ENCODE measurements around the gene E2F4. TPM values are rescaled to one million over a fixed set of nuclear protein-coding genes. Genes with fewer than 3 reads are reported as not detected.

The E2F4 gene
- total RNA-seq, 1 donor from 2014 or later: 36.9 TPM

GRCh38 chr16:67199808-67200198 is 7.8 kb downstream of the E2F4 start:
- ATAC-seq (peak; percentile 24), DNase-seq (ENCODE audit: missing footprints) (peak; percentile 47)
- intact Hi-C loops (cut with DNase I): no loop called here

GRCh38 chr16:67200491-67200890 is 8.5 kb downstream of the E2F4 start:
- ATAC-seq (no peak), DNase-seq (ENCODE audit: missing footprints) (peak; percentile 53)
- intact Hi-C loops (cut with DNase I): no loop called here

GRCh38 chr16:67201411-67202345 is 9.7 kb downstream of the E2F4 start:
- intact Hi-C loops (cut with DNase I): no loop called here
- no peak for ATAC-seq
- DNase-seq (ENCODE audit: missing footprints): no peak

- intact Hi-C loops (cut with DNase I): no loop called here
- no peak for DNase-seq (ENCODE audit: missing footprints)
- no peak for ATAC-seq
These were observed 10.5 kb downstream of the E2F4 start for GRCh38 chr16:67202426-67202825.

- DNase-seq (ENCODE audit: missing footprints) (no peak), ATAC-seq (no peak)
- intact Hi-C loops (cut with DNase I): no loop called here
These were observed 11.1 kb downstream of the E2F4 start for GRCh38 chr16:67202956-67203493.

GRCh38 chr16:67204076-67204475 is 12.1 kb downstream of the E2F4 start:
- DNase-seq (ENCODE audit: missing footprints) (no peak), ATAC-seq (no peak)
- intact Hi-C loops (cut with DNase I): no loop called here

GRCh38 chr16:67206129-67206837 is 14.3 kb downstream of the E2F4 start:
- no peak for ATAC-seq
- intact Hi-C loops (cut with DNase I): no loop called here
- DNase-seq (ENCODE audit: missing footprints): peak; percentile 47

- intact Hi-C loops (cut with DNase I): no loop called here
- peak; percentile 40 for DNase-seq (ENCODE audit: missing footprints)
- no peak for ATAC-seq
These were observed 14.9 kb downstream of the E2F4 start for GRCh38 chr16:67206838-67207248.

- DNase-seq (ENCODE audit: missing footprints) (peak; percentile 50), ATAC-seq (no peak)
These were observed 15.5 kb downstream of the E2F4 start for GRCh38 chr16:67207249-67208091.

GRCh38 chr16:67208154-67208896 is 16.4 kb downstream of the E2F4 start:
- DNase-seq (ENCODE audit: missing footprints) (no peak), ATAC-seq (no peak)
- intact Hi-C loops (cut with DNase I): no loop called here

More at GRCh38 chr16:67207249-67208091, 15.5 kb downstream of the E2F4 start:
- intact Hi-C loops (cut with DNase I): no loop called here

GRCh38 chr16:67209565-67209964 is 17.6 kb downstream of the E2F4 start:
- DNase-seq (ENCODE audit: missing footprints): no peak
- intact Hi-C loops (cut with DNase I): no loop called here
- no peak for ATAC-seq

GRCh38 chr16:67210069-67210937 is 18.3 kb downstream of the E2F4 start:
- ATAC-seq: no peak
- DNase-seq (ENCODE audit: missing footprints): no peak
- intact Hi-C loops (cut with DNase I): no loop called here

- no peak for ATAC-seq
- intact Hi-C loops (cut with DNase I): no loop called here
- DNase-seq (ENCODE audit: missing footprints): peak; percentile 6
These were observed 19.7 kb downstream of the E2F4 start for GRCh38 chr16:67211674-67212073.

- DNase-seq (ENCODE audit: missing footprints) (peak; percentile 31), ATAC-seq (no peak)
- intact Hi-C loops (cut with DNase I): no loop called here
These were observed 20.8 kb downstream of the E2F4 start for GRCh38 chr16:67212766-67213165.

- no peak for ATAC-seq
- intact Hi-C loops (cut with DNase I): no loop called here
These were observed 21.5 kb downstream of the E2F4 start for GRCh38 chr16:67213197-67214019.

GRCh38 chr16:67215706-67216105 is 23.8 kb downstream of the E2F4 start:
- intact Hi-C loops (cut with DNase I): no loop called here
- ATAC-seq (no peak), DNase-seq (ENCODE audit: missing footprints) (peak; percentile 16)

More at GRCh38 chr16:67213197-67214019, 21.5 kb downstream of the E2F4 start:
- peak; percentile 18 for DNase-seq (ENCODE audit: missing footprints)
